ENCODE measurements around the gene ST3GAL3. TPM values are rescaled to one million over a fixed set of nuclear protein-coding genes. Genes with fewer than 3 reads are reported as not detected.
"Not testable (repeated sequence)": the region's sequence is repeated elsewhere in the genome, so short reads cannot be mapped to it uniquely, and the experiment has no call there.

ST3GAL3 gene
- total and polyA plus RNA-seq, 8 donors = 1.6 to 68.3 (median 6.7) TPM

DNA sequence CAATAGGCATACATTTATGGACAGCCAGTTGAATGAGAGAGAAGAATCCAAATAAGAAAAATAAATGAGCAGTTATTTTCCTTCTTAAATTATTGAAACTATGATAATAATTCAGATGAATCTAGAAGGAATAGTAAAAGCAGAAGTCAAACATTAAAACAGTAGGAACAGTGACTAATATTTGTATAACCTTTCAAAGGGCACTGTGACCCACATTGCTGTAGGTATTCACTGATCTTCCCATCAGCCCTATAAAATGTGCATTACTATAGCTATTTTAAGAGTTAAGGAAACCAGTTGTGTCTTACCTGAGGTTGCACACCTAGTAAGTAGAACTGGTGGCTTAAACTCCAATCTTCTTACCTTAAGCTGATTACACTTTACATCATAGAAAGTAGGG, 123.5 kb downstream of the ST3GAL3 start:
- DNase-seq = no peak
- TF ChIP-seq, protein P1, sequence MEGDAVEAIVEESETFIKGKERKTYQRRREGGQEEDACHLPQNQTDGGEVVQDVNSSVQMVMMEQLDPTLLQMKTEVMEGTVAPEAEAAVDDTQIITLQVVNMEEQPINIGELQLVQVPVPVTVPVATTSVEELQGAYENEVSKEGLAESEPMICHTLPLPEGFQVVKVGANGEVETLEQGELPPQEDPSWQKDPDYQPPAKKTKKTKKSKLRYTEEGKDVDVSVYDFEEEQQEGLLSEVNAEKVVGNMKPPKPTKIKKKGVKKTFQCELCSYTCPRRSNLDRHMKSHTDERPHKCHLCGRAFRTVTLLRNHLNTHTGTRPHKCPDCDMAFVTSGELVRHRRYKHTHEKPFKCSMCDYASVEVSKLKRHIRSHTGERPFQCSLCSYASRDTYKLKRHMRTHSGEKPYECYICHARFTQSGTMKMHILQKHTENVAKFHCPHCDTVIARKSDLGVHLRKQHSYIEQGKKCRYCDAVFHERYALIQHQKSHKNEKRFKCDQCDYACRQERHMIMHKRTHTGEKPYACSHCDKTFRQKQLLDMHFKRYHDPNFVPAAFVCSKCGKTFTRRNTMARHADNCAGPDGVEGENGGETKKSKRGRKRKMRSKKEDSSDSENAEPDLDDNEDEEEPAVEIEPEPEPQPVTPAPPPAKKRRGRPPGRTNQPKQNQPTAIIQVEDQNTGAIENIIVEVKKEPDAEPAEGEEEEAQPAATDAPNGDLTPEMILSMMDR (IDR thresholded peaks at IDR 0.05) = no peak
- TF ChIP-seq POLR2AphosphoS5 (IDR thresholded peaks at IDR 0.05) (no peak), EP300 (IDR thresholded peaks at IDR 0.05) (no peak), POLR2A (IDR thresholded peaks at IDR 0.05) (no peak)
- no peak overlapping the region for H3K27ac ChIP-seq
- peaks cover 4 to 35% (median 10%) of the 10 kb centered on the region in 4 donors for H3K4me1 ChIP-seq
- H3K9me3 ChIP-seq = no peaks in the 10 kb centered on the region
- no peak overlapping the region for H3K4me3 ChIP-seq
- no peaks in the 10 kb centered on the region for H3K27me3 ChIP-seq
- intact Hi-C loops (cut with DNase I; ENCODE audit: low total_unique reads) = no loop called here
- H3K36me3 ChIP-seq = no peaks in the 10 kb centered on the region

DNA sequence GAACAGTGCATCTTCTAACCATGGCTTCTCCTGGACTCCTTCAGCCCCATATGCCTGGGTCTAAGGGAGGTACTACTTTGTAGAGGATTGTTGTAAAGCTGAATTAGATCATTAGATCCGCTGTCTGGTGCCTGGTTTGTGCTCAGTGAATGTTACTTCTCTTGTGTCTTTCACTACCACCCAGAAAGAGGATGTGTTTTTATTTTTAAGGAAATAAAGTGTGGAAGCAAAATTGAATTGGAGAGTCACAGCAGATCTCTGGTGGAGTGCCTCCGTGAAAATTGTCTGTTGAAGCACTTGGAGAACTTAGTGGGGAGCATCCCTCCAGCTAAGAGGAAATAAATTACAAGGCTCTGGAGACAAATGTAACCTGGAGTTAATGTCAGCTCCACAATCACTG, 124.5 kb downstream of the ST3GAL3 start:
- Histone ChIP-seq H3K4me1 (peaks cover 15 to 46% (median 20%) of the 10 kb centered on the region in 4 donors), H3K9me3 (no peaks in the 10 kb centered on the region), H3K36me3 (no peaks in the 10 kb centered on the region), H3K4me3 (no peak overlapping the region), H3K27ac (no peak overlapping the region), H3K27me3 (no peaks in the 10 kb centered on the region)
- TF ChIP-seq EP300 (IDR thresholded peaks at IDR 0.05) (no peak), POLR2AphosphoS5 (IDR thresholded peaks at IDR 0.05) (no peak), POLR2A (IDR thresholded peaks at IDR 0.05) (no peak)
- TF ChIP-seq, protein P1 (IDR thresholded peaks at IDR 0.05) = no peak
- DNase-seq = no peak
- intact Hi-C loops (cut with DNase I; ENCODE audit: low total_unique reads) = no loop called here
- WGBS, 5 donors = 85 to 89% (median 87%) methylated on average over 2 of the region's 2 CpGs

DNA sequence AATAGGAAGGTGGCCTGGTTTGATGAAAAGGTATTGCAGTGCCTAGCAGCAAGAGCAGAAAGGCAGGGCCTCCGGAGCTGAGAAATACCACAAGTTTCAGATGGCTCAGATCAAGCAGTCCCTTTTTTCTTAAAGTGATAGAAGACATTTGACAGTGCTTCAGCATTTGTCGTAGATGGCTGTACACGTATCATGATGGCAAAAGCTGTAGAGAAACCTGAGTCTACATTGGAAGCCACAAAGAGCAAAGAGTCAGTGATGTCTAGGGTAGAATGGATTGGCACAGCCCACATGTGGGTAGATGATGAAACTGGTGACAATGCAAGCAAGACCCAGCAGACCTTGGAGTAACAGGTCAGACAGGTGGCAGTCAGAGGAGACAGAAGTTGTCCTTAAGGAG, 124.9 kb downstream of the ST3GAL3 start:
- TF ChIP-seq EP300 (IDR thresholded peaks at IDR 0.05) (no peak), POLR2A (IDR thresholded peaks at IDR 0.05) (no peak)
- Histone ChIP-seq H3K27ac (no peak overlapping the region), H3K9me3 (no peaks in the 10 kb centered on the region), H3K36me3 (no peaks in the 10 kb centered on the region), H3K4me1 (peaks cover 15 to 48% (median 22%) of the 10 kb centered on the region in 4 donors), H3K4me3 (no peak overlapping the region), H3K27me3 (no peaks in the 10 kb centered on the region)
- 60 to 68% (median 65%) methylated on average over 3 of the region's 3 CpGs for WGBS, 5 donors
- intact Hi-C loops (cut with DNase I; ENCODE audit: low total_unique reads) = no loop called here
- no peak for DNase-seq

DNA sequence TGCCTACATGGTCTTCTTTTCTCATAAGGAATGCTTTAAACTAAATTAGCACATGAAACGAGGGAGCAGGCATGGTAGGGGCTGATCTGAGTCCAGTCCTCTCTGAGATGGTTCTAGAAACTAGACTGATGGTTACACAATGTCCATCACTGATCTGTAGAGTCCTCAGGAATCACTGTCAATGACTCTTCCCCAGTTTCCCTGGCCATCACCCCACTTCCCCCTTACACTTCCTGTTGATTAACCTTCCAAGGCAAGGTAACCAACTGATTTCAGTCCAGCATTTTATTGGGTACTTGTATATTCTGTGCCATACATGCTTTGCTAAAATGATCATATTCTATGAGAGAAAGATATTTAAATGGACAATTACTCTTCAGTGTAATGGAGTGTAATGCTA, 125.7 kb downstream of the ST3GAL3 start:
- Histone ChIP-seq H3K27me3 (no peaks in the 10 kb centered on the region), H3K36me3 (no peaks in the 10 kb centered on the region), H3K4me3 (no peak overlapping the region), H3K4me1 (peaks cover 15 to 48% (median 25%) of the 10 kb centered on the region in 4 donors), H3K9me3 (no peaks in the 10 kb centered on the region), H3K27ac (no peak overlapping the region)
- DNase-seq = no peak
- WGBS, 5 donors = 73 to 94% (median 88%) methylated on average over 1 of the region's 1 CpG
- TF ChIP-seq, protein P1 (IDR thresholded peaks at IDR 0.05) = no peak
- TF ChIP-seq POLR2AphosphoS5 (IDR thresholded peaks at IDR 0.05) = no peak
- TF ChIP-seq EP300 (IDR thresholded peaks at IDR 0.05) = no peak
- TF ChIP-seq POLR2A (IDR thresholded peaks at IDR 0.05) = no peak
- intact Hi-C loops (cut with DNase I; ENCODE audit: low total_unique reads) = no loop called here

DNA sequence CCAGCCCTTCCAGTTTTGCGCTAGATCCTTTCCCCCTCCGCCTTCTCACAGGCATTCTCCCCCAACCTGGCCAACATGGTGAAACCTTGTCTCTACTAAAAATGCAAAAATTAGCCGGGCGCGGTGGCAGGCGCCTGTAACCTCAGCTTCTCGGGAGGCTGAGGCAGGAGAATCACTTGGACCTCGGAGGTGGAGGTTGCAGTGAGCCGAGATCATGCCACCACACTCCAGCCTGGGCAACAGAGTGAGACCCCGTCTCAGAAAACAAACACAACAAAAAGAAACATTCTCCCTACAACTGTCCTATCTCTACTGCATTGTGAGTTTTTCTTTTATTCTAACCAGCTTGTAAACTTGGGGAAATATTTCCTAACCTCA, 126.6 kb downstream of the ST3GAL3 start:
- H3K36me3 ChIP-seq; H3K4me3 ChIP-seq; intact Hi-C loops (cut with DNase I; ENCODE audit: low total_unique reads); H3K9me3 ChIP-seq; DNase-seq; H3K27me3 ChIP-seq: not testable (repeated sequence)
- 86 to 91% (median 90%) methylated on average over 10 of the region's 10 CpGs for WGBS, 5 donors
- peaks cover 15 to 48% (median 28%) of the 10 kb centered on the region in 4 donors for H3K4me1 ChIP-seq
- H3K27ac ChIP-seq = peak overlapping the region in 3 of 5 donors; percentile 54 to 77 (median 72)
